Hypothalamus (tissue), 51 donors: ENCODE measurements around the gene TYMS.
A peak's percentile ranks its signal among the peaks of the same experiment; 100 is the strongest.

ENCODE experiments used
- DNase-seq, 51 donors: peaks; one replicate each; lab custom pipeline; 2025; lab: John Stamatoyannopoulos, UW

The TYMS gene

GRCh38 chr18:710418-711300 is 53.2 kb downstream of the TYMS start:
- DNase-seq = no peak

DNA sequence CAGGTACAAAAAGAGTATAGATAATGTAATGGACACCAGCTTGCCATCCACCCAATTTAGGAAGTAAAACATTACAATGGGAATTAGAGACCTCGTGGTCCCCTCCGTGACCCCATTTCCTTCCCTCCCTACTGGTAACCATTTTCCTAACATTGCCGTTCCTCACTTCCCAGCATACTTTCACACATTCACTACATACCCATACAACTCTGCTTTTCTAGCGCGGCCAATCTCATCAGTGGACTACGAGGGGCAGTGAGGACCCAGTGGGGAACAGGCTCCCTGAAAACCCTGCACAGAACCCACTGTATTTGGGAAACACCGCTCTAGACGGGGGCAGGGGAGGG is 53.8 kb downstream of the TYMS start:
- peak in 2 of 51 donors; percentile 55 to 57 for DNase-seq

- DNase-seq = peak in 47 of 51 donors; percentile 16 to 80 (median 49)
Measured at GRCh38 chr18:711657-712400, 54.4 kb downstream of the TYMS start.

- peak in 49 of 51 donors; percentile 5 to 86 (median 66) for DNase-seq
Measured at GRCh38 chr18:712401-713134, 55.1 kb downstream of the TYMS start, which contains the start of gene ENOSF1. ENOSF1 (minus strand) TSS chr18:712630; CDS start chr18:712587, 43 bp downstream.

DNA sequence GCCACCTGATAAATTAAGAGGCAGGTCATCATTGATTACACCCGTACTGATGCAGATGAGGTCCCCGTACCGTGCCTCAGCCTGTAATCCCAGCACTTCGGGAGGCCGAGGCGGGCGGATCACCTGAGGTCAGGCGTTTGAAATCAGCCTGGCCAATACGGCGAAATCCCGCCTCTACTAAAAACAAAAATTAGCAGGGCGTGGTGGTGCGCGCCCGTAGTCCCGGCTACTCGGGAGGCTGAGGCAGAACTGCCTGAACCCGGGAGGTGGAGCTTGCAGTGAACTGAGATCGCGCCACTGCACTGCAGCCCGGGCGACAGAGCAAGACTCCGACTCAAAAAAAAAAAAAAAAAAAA is 55.7 kb downstream of the TYMS start:
- no peak for DNase-seq

- no peak for DNase-seq
Measured at GRCh38 chr18:715626-716025, 58.2 kb downstream of the TYMS start.

DNA sequence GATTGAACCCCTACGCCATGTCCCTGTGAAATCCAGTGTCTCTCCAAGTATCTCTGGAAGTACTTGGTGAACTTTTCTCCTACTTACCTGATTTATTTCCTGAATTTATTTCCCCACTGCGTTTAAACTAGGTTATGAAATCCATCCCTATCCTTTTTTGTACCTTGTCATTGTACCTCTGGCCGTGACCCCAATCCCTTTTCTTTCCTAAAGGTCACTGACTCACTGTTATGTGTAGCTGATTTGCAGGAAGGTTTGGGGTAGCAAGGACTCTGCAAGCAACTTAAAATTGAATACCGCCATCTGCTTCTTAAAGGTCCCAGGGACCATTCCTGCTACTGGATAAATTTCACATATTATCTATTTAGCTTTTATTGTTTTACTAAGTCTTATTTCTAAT is 59.5 kb downstream of the TYMS start:
- DNase-seq = no peak
